ENCODE results near the gene SUSD1. TPM values are rescaled to one million over a fixed set of nuclear protein-coding genes. Genes with fewer than 3 reads are reported as not detected.

The SUSD1 gene
- total RNA-seq, 1 experiment from 2014 or later, result 15.3 TPM

DNA sequence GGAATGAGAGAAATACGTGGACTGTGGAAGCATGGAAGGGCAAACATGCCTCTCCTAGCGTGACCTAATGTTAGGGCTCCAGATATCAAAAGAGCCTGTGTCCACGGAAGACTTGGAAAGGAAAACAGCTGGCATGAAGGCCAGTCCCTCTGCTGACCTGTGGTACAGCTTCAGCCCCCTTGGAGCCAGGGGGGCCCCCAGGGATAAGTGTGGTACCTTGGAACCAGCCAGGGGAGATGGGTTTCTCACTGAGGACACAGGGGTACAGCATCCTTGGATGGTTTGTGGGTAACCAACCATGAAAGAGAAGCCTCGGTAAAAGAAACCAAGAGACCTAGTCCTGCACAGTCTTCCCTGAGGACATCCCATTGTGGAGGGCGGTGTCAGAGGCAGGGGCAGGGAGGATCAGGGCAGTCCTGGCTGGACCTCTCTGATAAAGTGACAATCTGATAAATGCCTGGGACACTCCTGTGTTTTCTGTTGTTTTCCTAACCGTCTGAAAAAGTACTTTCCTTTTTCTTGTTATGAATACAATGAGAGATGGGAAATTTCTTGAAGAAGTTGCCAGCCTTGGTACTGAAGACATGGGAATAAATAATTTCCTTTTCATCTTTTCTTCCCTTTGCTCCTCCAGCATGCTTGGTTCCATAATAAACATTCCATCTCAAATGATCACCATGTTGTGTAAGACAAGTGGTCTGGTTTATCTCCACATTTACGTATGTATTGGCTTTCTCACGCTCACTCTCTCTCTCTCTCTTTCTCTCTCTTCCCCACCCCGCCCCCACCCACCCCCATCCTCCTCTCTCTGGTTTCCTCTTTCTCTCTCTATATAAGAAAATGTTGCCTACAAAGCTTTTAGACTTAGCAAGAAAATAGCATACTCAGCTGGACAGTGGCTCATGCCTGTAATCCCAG lies 102.1 kb downstream of the SUSD1 start:
- no peaks in the 10 kb centered on the region for H3K9me3 ChIP-seq (ENCODE audit: control insufficient read depth, insufficient read depth, low read depth, low read length)
- intact Hi-C loops (cut with micrococcal nuclease; ENCODE audit: unreplicated experiment) (loop anchor here (5.0 to 10.0 kb wide), 2 partner anchors 131 to 168 kb away; no protein-coding TSS in a partner anchor), in situ Hi-C loops (cut with HindIII; ENCODE audit: low pct_unique_long_range_greater_than_20kb, low sequenced_read_pairs) (no loop called here)
- BruUV-seq (replicated peaks), result no TSS peak
- no peaks in the 10 kb centered on the region for H3K27me3 ChIP-seq (ENCODE audit: control insufficient read depth, insufficient read depth, low read length)
- no peak for DNase-seq (ENCODE audit: low read depth, low spot score)
- no peaks in the 10 kb centered on the region for H3K36me3 ChIP-seq (ENCODE audit: control insufficient read depth, insufficient read depth, low read length)
- no peak overlapping the region for H3K4me3 ChIP-seq (ENCODE audit: low read depth in 2 of 2, low read length in 2 of 2)
- TF ChIP-seq, protein P1, sequence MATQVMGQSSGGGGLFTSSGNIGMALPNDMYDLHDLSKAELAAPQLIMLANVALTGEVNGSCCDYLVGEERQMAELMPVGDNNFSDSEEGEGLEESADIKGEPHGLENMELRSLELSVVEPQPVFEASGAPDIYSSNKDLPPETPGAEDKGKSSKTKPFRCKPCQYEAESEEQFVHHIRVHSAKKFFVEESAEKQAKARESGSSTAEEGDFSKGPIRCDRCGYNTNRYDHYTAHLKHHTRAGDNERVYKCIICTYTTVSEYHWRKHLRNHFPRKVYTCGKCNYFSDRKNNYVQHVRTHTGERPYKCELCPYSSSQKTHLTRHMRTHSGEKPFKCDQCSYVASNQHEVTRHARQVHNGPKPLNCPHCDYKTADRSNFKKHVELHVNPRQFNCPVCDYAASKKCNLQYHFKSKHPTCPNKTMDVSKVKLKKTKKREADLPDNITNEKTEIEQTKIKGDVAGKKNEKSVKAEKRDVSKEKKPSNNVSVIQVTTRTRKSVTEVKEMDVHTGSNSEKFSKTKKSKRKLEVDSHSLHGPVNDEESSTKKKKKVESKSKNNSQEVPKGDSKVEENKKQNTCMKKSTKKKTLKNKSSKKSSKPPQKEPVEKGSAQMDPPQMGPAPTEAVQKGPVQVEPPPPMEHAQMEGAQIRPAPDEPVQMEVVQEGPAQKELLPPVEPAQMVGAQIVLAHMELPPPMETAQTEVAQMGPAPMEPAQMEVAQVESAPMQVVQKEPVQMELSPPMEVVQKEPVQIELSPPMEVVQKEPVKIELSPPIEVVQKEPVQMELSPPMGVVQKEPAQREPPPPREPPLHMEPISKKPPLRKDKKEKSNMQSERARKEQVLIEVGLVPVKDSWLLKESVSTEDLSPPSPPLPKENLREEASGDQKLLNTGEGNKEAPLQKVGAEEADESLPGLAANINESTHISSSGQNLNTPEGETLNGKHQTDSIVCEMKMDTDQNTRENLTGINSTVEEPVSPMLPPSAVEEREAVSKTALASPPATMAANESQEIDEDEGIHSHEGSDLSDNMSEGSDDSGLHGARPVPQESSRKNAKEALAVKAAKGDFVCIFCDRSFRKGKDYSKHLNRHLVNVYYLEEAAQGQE (IDR thresholded peaks at IDR 0.05; ENCODE audit: insufficient read depth in 1 of 2, low read depth in 2 of 2, low read length in 1 of 2), result no peak
- TF ChIP-seq POLR2AphosphoS5 (IDR thresholded peaks at IDR 0.05; ENCODE audit: low read depth, low read length), result no peak
- peak overlapping the region; percentile 91 for H3K27ac ChIP-seq (ENCODE audit: low read length)
- peak; percentile 74 for ATAC-seq
- ChIA-PET CTCF (no interaction called here), POLR2A (no interaction called here)
- peaks cover 16% of the 10 kb centered on the region; the same call in 1 of the 2 replicates for H3K4me1 ChIP-seq (ENCODE audit: control insufficient read depth, insufficient read depth, low read length)

DNA sequence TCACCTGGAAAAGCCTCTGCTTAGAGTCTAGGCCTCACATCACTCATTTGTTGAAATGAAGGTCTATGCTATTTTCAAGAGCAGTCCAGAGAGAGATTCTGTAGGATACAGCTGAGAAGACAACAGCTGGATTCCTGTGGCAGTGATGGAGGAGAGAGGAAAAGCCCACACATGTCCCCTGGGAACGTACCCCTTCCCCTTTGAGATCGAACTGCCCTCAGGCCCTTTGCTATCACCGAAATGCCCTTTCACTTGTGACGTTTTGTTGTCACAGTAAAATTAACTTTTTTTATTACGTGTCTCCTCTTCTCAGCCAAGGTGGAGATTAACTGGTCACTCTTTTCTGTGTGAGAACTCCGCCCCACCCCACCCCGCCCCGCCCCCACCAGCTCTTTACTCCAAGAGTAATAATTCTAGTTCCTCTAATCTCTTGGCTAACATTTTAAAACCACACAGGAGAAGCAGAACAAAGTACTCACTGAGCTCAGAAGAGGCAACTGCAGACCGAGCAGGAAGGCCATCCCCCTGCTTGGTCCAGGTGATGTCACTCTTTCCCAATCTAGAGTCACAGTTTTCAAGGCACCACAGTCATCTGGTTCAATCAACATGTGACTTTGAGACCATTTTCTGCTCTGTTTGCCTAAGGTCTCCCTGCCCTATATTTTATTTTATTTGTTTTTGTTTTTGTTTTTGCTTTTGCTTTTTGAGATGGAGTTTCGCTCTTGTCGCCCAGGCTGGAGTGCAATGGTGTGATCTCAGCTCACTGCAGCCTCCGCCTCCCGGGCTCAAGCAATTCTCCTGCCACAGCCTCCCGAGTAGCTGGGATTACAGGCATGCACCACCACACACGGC lies 105.6 kb downstream of the SUSD1 start:
- Histone ChIP-seq H3K27me3 (ENCODE audit: control insufficient read depth, insufficient read depth, low read length) (no peaks in the 10 kb centered on the region), H3K36me3 (ENCODE audit: control insufficient read depth, insufficient read depth, low read length) (no peaks in the 10 kb centered on the region), H3K4me3 (ENCODE audit: low read depth in 2 of 2, low read length in 2 of 2) (no peak overlapping the region), H3K9me3 (ENCODE audit: control insufficient read depth, insufficient read depth, low read depth, low read length) (no peaks in the 10 kb centered on the region), H3K27ac (ENCODE audit: low read length) (peak overlapping the region; percentile 62), H3K4me1 (ENCODE audit: control insufficient read depth, insufficient read depth, low read length) (peaks cover 21% of the 10 kb centered on the region)
- no peak for ATAC-seq
- no TSS peak for BruUV-seq (replicated peaks)
- ChIA-PET CTCF (no interaction called here), POLR2A (no interaction called here)
- in situ Hi-C loops (cut with HindIII; ENCODE audit: low pct_unique_long_range_greater_than_20kb, low sequenced_read_pairs) (no loop called here), intact Hi-C loops (cut with micrococcal nuclease; ENCODE audit: unreplicated experiment) (loop anchor here (5.0 to 10.0 kb wide), 2 partner anchors 127 to 165 kb away; no protein-coding TSS in a partner anchor)
- DNase-seq (ENCODE audit: low read depth, low spot score), result no peak
- TF ChIP-seq, protein P2, sequence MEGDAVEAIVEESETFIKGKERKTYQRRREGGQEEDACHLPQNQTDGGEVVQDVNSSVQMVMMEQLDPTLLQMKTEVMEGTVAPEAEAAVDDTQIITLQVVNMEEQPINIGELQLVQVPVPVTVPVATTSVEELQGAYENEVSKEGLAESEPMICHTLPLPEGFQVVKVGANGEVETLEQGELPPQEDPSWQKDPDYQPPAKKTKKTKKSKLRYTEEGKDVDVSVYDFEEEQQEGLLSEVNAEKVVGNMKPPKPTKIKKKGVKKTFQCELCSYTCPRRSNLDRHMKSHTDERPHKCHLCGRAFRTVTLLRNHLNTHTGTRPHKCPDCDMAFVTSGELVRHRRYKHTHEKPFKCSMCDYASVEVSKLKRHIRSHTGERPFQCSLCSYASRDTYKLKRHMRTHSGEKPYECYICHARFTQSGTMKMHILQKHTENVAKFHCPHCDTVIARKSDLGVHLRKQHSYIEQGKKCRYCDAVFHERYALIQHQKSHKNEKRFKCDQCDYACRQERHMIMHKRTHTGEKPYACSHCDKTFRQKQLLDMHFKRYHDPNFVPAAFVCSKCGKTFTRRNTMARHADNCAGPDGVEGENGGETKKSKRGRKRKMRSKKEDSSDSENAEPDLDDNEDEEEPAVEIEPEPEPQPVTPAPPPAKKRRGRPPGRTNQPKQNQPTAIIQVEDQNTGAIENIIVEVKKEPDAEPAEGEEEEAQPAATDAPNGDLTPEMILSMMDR (IDR thresholded peaks at IDR 0.05), result no peak
- TF ChIP-seq POLR2AphosphoS5 (IDR thresholded peaks at IDR 0.05; ENCODE audit: low read depth, low read length), result no peak
- TF ChIP-seq, protein P1 (IDR thresholded peaks at IDR 0.05; ENCODE audit: insufficient read depth in 1 of 2, low read depth in 2 of 2, low read length in 1 of 2), result no peak
- TF ChIP-seq SIN3A (IDR thresholded peaks at IDR 0.05; ENCODE audit: borderline replicate concordance, insufficient read depth, low read depth, low read length), result no peak
- TF ChIP-seq TCF7L2 (IDR thresholded peaks at IDR 0.05; ENCODE audit: low read depth, low read length), result no peak
